MCF 10A (cell line): ENCODE results near the gene OR51G1. TPM values are rescaled to one million over a fixed set of nuclear protein-coding genes. Genes with fewer than 3 reads are reported as not detected.

Source experiments
- BruUV-seq: library from RNA; stranded (reverse); fragments of 400-500 nt; replicated peaks from 2 replicates; lab custom pipeline; 2021; lab: Mats Ljungman, UMichigan
- CTCF ChIA-PET: fragments of 300-600 bp; sonication (Branson Sonifier 250); formaldehyde crosslinking; extraction: SDS; loops from one replicate; lab custom pipeline; 2021; ENCODE audit warnings: antibody characterized with exemption, inconsistent platforms; lab: Yijun Ruan, JAX
- POLR2A ChIA-PET: fragments of 300-600, 350-650 bp; sonication (Branson Sonifier 250); formaldehyde crosslinking; extraction: SDS; loops from one replicate; lab custom pipeline; 2020; ENCODE audit warnings: antibody characterized with exemption, inconsistent platforms; lab: Yijun Ruan, JAX
- DNase-seq: peaks from one replicate; pipeline ENCODE4 v3.0.0-alpha.2; 2018; ENCODE audit not compliant: unreplicated experiment
- H3K27ac Mint-ChIP-seq: one replicate; pipeline ENCODE4 v1.8.0; 2022; ENCODE audit warnings: mild to moderate bottlenecking, low read depth, mixed read lengths; ENCODE audit not compliant: unreplicated experiment
- H3K27me3 Mint-ChIP-seq: one replicate; pipeline ENCODE4 v1.8.0; 2022; ENCODE audit warnings: mixed read lengths; ENCODE audit not compliant: insufficient read depth, unreplicated experiment
- H3K36me3 Mint-ChIP-seq: one replicate; pipeline ENCODE4 v1.8.0; 2022; ENCODE audit warnings: mild to moderate bottlenecking, moderate library complexity, mixed read lengths; ENCODE audit not compliant: insufficient read depth, unreplicated experiment
- H3K4me1 Mint-ChIP-seq: one replicate; pipeline ENCODE4 v1.8.0; 2022; ENCODE audit warnings: mixed read lengths; ENCODE audit not compliant: insufficient read depth, unreplicated experiment
- H3K4me3 Mint-ChIP-seq: one replicate; pipeline ENCODE4 v1.8.0; 2022; ENCODE audit warnings: mild to moderate bottlenecking, moderate library complexity, mixed read lengths; ENCODE audit not compliant: unreplicated experiment
- H3K9me3 Mint-ChIP-seq: one replicate; pipeline ENCODE4 v1.8.0; 2022; ENCODE audit warnings: mixed read lengths; ENCODE audit not compliant: unreplicated experiment
- intact Hi-C: fragments of 100-400 bp; cut with micrococcal nuclease; formaldehyde crosslinking; loops from 2 replicates; pipeline ENCODE4 v1.14.1; 2022
- total RNA-seq: library from RNA; stranded (reverse); gene quantifications from 2 replicates; pipeline ENCODE4 v1.2.3, GENCODE V29; 2022
- TF ChIP-seq, protein P1 (sequence below): fragments of 200-600 bp; IDR thresholded peaks from one replicate; pipeline ENCODE4 v1.8.0; 2022; ENCODE audit warnings: antibody characterized with exemption, mild to moderate bottlenecking; ENCODE audit not compliant: unreplicated experiment

The OR51G1 gene
- total RNA-seq, 1 experiment from 2014 or later, result not detected

DNA sequence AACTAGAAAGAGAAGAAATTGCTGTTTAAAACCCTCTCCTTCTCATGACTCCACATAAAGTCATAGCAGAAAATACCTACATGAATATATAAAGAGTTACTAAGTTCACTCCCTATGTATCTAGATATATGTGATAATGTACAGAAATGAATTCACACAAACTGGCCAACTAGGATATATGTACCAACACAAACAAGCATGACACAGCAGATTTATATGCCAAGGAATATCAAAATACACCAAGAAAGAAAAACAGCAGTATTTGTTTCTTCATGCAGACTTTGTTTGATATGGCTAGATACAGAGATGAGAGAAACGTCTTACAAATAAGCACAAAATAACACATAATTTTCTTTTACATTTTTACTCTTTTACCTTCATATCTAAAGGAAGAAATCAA is 1.8 kb downstream of the OR51G1 start:
- no peak overlapping the region for H3K27ac Mint-ChIP-seq
- ChIA-PET POLR2A (no interaction called here), CTCF (no interaction called here)
- TF ChIP-seq, protein P1, sequence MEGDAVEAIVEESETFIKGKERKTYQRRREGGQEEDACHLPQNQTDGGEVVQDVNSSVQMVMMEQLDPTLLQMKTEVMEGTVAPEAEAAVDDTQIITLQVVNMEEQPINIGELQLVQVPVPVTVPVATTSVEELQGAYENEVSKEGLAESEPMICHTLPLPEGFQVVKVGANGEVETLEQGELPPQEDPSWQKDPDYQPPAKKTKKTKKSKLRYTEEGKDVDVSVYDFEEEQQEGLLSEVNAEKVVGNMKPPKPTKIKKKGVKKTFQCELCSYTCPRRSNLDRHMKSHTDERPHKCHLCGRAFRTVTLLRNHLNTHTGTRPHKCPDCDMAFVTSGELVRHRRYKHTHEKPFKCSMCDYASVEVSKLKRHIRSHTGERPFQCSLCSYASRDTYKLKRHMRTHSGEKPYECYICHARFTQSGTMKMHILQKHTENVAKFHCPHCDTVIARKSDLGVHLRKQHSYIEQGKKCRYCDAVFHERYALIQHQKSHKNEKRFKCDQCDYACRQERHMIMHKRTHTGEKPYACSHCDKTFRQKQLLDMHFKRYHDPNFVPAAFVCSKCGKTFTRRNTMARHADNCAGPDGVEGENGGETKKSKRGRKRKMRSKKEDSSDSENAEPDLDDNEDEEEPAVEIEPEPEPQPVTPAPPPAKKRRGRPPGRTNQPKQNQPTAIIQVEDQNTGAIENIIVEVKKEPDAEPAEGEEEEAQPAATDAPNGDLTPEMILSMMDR, result no peak
- H3K9me3 Mint-ChIP-seq, result no peaks in the 10 kb centered on the region
- DNase-seq, result no peak
- BruUV-seq, result no TSS peak
- no peaks in the 10 kb centered on the region for H3K4me1 Mint-ChIP-seq
- H3K36me3 Mint-ChIP-seq, result no peaks in the 10 kb centered on the region
- no peak overlapping the region for H3K4me3 Mint-ChIP-seq
- peaks cover 22% of the 10 kb centered on the region for H3K27me3 Mint-ChIP-seq
- intact Hi-C loops, result no loop called here

DNA sequence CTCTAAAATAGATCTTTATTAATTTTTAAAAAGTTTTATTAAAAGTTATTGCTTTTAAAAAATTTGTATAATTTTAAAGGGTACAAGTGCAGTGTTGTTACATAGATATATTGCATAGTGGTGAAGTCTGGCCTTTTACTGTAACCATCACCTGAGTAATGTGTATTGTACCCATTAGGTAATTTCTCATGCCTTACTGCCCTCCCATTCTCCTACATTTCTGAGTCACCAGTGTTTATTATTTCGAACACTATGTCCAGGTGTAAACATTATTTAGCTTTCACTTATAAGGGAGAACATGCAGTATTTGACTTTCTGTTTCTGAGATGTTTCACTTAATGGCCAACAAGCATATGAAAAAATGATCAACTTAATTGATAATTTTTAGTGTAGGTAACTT is 2.3 kb downstream of the OR51G1 start:
- POLR2A ChIA-PET, result no interaction called here
- intact Hi-C loops, result no loop called here
- Mint-ChIP-seq H3K4me1 (no peaks in the 10 kb centered on the region), H3K36me3 (no peaks in the 10 kb centered on the region), H3K27me3 (peaks cover 22% of the 10 kb centered on the region), H3K9me3 (no peaks in the 10 kb centered on the region), H3K4me3 (no peak overlapping the region), H3K27ac (no peak overlapping the region)
- TF ChIP-seq, protein P1, result no peak
- CTCF ChIA-PET, result no interaction called here
- no TSS peak for BruUV-seq
- DNase-seq, result peak; percentile 29

DNA sequence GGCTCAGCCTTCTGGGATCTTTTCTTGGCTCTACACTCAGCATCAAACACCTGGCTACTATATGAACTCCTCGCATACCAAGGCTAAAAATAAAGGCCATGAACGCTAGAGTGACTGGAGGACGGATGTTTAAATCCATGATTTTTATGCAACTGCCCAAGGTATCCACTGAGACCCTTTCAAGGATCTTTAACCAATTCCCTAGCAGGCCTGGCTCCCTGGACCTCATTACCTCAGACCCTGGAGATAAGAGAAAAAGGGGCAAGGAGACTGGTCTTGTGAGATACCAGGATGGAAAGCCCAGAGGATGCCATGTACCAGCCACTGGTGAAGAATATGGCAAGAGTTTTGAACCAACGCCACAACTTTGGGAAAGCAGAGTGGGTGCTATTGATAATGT is 4.9 kb downstream of the OR51G1 start, which contains the start of gene OR51G2:
Gene OR51G2 (minus strand): TSS at position 101 of the 400 bp plus-strand sequence. CDS start 3,687 bp downstream, outside the sequence.
- H3K27ac Mint-ChIP-seq, result no peak within 1 kb of the TSS
- TF ChIP-seq, protein P1, result no peak
- DNase-seq, result no peak
- peaks cover 15% of the 10 kb centered on the region for H3K27me3 Mint-ChIP-seq
- no TSS peak for BruUV-seq
- ChIA-PET CTCF (no interaction called here), POLR2A (no interaction called here)
- no peak within 1 kb of the TSS for H3K4me3 Mint-ChIP-seq
- no peaks in the 10 kb centered on the region for H3K4me1 Mint-ChIP-seq
- intact Hi-C loops, result no loop called here
- no peaks in the 10 kb centered on the region for H3K9me3 Mint-ChIP-seq
- no peaks in the 10 kb centered on the region for H3K36me3 Mint-ChIP-seq

DNA sequence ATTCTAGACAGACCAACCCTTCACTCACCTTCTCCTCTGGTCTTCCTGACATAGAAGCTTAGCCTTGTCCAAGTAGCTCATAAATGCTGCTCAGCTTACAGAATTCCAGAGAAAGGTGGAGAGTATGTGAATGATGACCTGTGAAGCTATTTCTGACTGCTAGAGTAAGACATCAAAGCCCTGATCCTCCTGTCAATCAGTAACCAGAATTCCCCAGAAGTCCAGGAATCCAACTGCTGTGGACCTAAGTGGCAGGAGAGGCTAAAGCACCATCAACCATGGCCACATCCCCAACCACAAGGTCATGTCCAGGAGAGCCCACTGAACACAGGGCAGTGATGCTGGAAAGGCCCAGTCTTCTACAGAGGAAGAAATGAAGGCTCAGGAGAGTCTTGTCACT is 7.6 kb downstream of the OR51G1 start:
- Mint-ChIP-seq H3K4me3 (no peak overlapping the region), H3K27me3 (peaks cover 31% of the 10 kb centered on the region), H3K36me3 (no peaks in the 10 kb centered on the region), H3K9me3 (no peaks in the 10 kb centered on the region), H3K27ac (no peak overlapping the region), H3K4me1 (no peaks in the 10 kb centered on the region)
- POLR2A ChIA-PET, result no interaction called here
- TF ChIP-seq, protein P1, result no peak
- CTCF ChIA-PET, result interaction anchor here (0.7 kb wide), 1 partner anchor 502 kb away, joined by 3 read pairs; no protein-coding TSS in a partner anchor
- intact Hi-C loops, result no loop called here
- BruUV-seq, result no TSS peak
- no peak for DNase-seq
